GDM1 (cell line): ENCODE results near the gene PTPN11.
"Not testable (repeated sequence)": the region's sequence is repeated elsewhere in the genome, so short reads cannot be mapped to it uniquely, and the experiment has no call there.

Source experiments
- DNase-seq: peaks from one replicate; lab custom pipeline; 2025; lab: John Stamatoyannopoulos, UW

PTPN11 gene

GRCh38 chr12:112418608-112419296, at the start of gene PTPN11:
Gene PTPN11, plus strand, starts transcription at chr12:112418947. Its CDS starts 165 bp downstream, at chr12:112419112.
- peak; percentile 84 for DNase-seq

DNA sequence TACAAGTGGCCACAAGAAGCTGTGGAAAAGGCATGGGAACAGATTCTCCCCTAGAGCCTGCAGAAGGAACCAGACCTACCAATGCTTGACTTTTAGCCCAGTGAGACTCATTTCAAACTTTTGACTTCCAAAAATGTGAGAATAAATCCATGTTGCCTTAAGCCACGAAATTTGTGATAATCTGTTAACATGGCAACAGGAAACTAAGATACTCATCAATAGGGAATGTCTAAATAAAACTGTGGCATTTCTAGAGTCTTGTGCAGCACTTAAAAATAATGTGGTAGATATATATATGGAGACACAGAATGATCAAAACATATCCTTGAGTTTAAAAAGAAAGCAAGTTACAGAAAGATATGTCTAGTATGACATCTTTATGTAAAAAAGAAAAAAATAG, 48.5 kb upstream of the PTPN11 start:
- no peak for DNase-seq

GRCh38 chr12:112370868-112371510, 47.8 kb upstream of the PTPN11 start:
- no peak for DNase-seq

DNA sequence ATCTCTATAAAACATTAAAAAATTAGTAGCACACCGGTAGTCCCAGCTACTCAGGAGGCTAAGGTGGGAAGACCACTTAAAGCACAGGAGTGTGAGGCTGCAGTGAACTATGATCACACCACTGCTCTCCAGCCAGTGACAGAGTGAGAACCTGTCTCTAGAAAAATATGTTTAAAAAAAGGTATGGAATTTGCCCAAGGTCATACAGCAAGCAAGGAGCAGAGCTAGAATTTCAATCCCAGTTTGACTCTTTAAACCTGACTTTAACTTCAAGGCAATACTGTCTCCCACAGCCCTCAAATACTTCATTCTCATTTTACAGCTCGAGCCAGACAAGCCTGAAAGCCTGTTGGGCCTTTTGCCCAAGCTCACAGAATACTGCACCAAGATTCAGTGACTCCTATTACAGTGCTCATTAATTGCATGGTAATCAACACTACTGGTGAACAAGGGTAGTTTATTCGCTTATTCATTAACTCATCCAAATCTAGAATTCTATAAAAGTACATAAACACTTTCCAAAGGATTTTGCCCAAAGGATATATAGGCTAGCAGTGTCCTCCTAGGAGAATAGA, 44.5 kb upstream of the PTPN11 start:
- no peak for DNase-seq

DNA sequence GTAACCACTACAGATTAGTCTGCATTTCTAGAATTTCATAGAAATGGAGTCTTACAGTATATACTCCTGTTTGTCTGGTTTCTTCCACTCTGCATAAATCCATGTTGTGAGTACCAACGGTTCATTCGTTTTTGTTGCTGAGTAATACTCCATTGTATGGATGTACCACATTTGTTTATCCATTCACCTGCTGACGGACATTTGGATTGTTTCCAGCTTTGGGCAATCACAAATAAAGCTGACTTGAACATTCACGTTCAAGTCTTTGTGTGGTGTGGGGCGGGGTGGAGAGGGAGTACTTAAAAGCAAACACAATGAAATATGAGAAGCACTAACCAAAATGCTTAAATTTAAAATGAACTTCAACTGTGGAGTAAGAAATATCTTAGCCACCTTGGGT, 43.6 kb upstream of the PTPN11 start:
- no peak for DNase-seq

GRCh38 chr12:112380663-112381405, 37.9 kb upstream of the PTPN11 start:
- no peak for DNase-seq

GRCh38 chr12:112381406-112381882, 37.3 kb upstream of the PTPN11 start:
- no peak for DNase-seq

GRCh38 chr12:112381883-112382796, 36.6 kb upstream of the PTPN11 start, which contains the start of gene HECTD4:
Gene HECTD4, minus strand, starts transcription at chr12:112382431. Its CDS starts 303 bp downstream, at chr12:112382128.
- peak; percentile 82 for DNase-seq

- no peak for DNase-seq
Observed at GRCh38 chr12:112382866-112383265, 35.9 kb upstream of the PTPN11 start.

DNA sequence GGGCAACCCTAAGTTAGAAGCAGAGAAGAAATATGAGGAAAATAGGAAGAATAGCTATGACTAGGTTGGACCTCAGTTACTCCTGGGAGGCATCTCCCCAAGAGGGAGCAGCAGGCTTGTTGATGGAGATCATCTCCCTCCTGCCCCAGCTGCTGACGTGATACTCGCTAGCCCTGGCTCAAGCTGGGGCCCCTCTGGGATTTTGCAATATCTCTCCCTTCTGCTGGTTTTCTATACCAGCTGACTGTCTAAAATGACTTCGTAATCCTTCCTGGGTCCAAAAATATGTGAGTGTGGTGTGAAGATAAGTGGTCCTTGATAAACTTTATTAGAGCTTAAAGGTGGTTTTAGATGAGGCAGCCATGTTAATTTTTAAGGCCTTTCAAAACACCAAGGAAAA, 32.0 kb upstream of the PTPN11 start:
- DNase-seq: no peak

DNA sequence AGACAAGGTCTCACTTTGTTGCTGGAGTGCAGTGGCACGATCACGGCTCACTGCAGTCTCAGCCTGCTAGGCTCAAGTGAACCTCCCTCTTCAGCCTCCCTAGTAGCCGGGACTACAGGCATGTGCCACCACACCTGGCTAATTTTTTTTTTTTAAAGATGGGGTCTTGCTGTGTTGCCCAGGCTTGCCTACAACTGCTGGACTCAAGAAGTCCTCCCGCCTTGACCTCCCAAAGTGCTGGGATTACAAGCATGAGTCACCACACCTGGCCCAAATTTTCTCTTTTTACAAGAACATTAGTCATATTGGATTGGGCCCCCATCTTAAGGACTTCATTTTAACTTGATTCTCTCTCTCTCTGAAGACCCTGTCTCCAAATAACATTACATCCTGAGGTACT, 29.5 kb upstream of the PTPN11 start:
- DNase-seq: no peak

DNA sequence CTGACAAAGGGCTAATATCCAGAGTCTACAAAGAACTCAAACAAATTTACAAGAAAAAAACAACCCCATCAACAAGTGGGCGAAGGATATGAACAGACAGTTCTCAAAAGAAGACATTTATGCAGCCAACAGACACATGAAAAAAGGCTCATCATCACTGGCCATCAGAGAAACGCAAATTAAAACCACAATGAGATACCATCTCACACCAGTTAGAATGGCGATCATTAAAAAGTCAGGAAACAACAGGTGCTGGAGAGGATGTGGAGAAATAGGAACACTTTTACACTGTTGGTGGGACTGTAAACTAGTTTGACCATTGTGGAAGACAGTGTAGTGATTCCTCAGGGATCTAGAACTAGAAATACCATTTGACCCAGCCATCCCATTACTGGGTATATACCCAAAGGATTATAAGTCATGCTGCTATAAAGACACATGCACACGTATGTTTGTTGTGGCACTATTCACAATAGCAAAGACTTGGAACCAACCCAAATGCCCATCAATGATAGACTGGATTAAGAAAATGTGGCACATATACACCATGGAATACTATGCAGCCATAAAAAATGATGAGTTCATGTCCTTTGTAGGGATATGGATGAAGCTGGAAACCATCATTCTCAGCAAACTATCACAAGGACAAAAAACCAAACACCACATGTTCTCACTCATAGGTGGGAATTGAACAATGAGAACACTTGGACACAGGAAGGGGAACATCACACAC, 28.7 kb upstream of the PTPN11 start:
- DNase-seq: not testable (repeated sequence)

DNA sequence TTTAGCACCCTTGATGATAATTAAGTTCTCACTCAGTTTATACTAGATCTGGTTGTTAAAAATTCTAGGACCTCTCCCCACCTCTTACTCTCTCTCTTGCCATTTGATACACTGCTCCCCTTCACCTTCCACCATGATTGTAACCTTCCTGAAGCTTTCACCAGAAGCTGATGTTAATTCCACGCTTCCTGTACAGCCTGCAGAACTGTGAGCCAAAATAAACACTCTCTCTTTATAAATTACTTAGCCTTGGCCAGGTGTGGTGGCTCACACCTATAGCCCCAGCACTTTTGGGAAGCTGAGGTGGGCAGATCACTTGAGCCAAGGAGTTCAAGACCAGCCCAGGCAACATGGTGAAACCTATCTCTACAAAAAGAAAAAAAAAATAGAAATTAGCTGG, 25.4 kb upstream of the PTPN11 start:
- DNase-seq: no peak

GRCh38 chr12:112401054-112401453, 17.7 kb upstream of the PTPN11 start:
- DNase-seq: no peak

- no peak for DNase-seq
Observed at GRCh38 chr12:112401903-112402498, 16.7 kb upstream of the PTPN11 start.

DNA sequence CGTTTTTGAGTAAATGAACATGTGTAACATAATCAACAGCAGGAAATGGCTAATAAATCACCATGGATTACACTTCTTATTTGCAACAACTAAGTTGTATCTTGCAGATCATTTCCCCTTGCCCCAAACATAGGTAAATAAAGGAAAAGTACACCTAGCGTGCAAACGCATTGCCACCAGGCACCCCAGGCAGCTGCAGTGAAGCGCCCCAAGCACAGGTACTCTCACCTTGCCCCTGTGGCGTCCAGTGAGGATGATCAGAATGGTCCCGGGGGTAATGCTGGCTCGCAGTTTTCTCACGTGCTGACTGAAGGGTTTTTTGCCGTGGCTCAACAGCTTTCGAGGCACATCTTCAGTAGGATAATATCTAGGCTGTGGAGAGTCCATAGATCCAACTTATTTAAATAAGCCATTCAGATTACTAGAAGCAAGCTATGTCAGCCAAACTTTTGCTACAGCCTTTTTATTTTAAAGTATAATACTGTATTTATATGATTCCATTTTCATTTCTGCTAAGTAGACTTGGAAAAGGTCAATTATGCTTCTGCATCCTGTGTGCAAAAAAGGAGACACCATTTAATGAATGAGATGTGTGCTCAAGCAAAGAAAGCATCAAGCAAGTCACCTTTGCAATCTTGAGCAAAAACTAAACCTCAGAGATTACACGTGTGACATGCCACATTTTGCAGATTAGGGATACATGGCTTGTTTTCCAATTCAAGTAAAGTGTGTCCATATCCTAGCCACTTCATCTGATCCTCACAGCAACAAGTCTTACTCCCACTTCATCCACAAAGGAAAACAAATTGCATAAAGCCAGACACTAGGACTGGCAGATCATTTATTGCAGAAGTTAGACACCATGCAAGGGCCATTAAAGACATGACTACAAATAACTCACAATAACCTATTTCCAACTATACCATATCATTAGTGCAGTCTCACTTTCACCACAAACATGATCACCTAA, 11.9 kb upstream of the PTPN11 start:
- DNase-seq: no peak

GRCh38 chr12:112407683-112408082, 11.1 kb upstream of the PTPN11 start:
- not testable (repeated sequence) for DNase-seq

DNA sequence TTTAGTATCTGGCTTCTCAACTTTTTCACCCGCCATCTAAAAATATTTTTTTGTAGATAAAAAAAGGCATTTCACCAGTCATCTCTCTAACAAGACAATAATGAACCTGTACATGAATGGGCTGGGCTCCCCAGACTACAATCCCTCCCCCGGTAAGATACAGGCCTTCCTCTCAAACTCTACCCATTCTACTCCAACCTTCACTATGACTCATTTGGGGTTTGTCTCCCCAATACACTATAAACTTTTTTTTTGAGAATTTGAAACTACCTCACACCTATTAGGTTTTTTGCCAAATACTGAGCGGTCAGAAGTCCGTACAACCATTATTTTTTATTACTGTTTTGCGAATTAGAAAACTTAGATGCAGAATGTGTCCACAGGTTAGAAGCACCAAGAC, 10.1 kb upstream of the PTPN11 start:
- no peak for DNase-seq
